HG03139 (cell line): ENCODE results near the gene CDKL5.

Source experiments
- ATAC-seq: cut with Tn5 transposase; IDR thresholded peaks from one replicate; pipeline ENCODE4 v1.9.1; 2021; ENCODE audit not compliant: unreplicated experiment

The CDKL5 gene

GRCh38 chrX:18687856-18688495 lies 262.6 kb downstream of the CDKL5 start:
- ATAC-seq = no peak

GRCh38 chrX:18691431-18691830 lies 266.0 kb downstream of the CDKL5 start:
- ATAC-seq = no peak

GRCh38 chrX:18692541-18692940 lies 267.1 kb downstream of the CDKL5 start:
- no peak for ATAC-seq

DNA sequence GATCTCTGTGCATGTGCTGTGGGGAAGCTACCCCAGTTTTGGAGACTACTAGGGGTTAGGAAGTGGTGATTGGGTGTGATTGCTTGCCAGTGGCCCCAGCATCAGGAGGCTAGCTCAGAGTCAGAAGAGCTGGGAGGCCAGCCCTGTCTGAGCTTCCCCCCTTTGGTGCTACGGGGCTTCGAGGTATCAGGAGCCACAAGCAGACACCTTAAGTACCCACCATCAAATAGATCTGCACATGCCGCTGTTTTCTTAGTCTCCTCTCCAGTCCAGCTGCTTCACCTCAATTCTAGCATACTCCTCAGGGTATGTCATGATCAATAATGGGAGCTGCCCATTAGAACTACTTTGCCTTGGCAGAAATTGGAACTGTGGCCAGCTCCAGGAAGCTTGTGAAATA lies 271.2 kb downstream of the CDKL5 start:
- no peak for ATAC-seq

DNA sequence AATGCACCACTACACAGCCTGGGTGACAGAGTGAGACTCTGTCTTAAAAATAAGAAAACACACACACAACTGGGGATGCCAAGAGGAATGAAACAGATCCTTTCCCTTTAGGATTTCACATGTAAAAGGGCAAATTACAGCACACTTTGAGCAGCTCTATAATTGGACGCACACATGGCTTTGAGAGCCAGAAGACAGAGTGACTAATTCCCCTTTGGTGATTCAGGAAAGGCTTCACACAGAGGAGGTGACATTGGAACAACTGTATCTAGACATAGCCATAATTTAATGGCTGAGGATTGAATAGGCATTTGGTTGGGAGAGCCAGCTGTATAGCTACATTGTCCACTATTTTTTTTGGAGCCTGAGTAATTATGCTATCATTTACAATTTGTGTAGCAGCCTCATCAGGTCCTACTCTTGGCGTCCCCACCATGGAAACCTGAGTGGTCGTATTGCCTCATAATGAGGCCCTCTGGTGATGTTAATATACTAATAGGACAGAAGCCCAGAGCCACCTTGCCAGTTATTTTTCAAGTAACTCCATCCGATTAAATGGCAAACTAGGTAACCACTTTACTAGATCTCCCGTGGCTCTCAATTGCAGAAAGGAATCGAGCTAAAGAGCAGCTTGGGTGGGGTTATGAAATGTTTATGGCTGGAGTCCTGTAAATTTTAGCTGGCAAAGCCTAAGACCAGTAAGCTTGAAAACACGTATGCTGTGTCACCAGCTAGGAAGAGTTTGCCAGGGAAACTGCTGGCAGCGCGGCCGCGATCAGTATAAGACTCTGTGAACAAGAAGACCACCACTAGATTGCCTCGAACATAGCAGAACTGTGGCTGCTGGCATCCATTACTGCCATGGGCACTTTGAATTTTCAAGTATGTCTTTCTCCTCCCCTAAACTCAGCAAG lies 273.6 kb downstream of the CDKL5 start:
- ATAC-seq = no peak

- ATAC-seq = no peak
Measured at GRCh38 chrX:18701621-18702361, 276.4 kb downstream of the CDKL5 start.

GRCh38 chrX:18702362-18703195 lies 277.2 kb downstream of the CDKL5 start:
- no peak for ATAC-seq
